Adipocyte (in vitro differentiated cells): Measurements from ENCODE around the gene CPXM1.

Experiments used
- DNase-seq: peaks from one replicate; pipeline ENCODE4 v3.0.0-alpha.2; 2015; ENCODE audit warnings: low read depth
- H3K27me3 ChIP-seq: replicated peaks from 2 replicates; pipeline ENCODE4 v1.7.0; 2013; ENCODE audit warnings: mild to moderate bottlenecking, low read length, moderate library complexity; ENCODE audit not compliant: control insufficient read depth, insufficient read depth
- H3K36me3 ChIP-seq: 2 replicates; pipeline ENCODE4 v1.7.0; 2013; ENCODE audit warnings: low read length, mild to moderate bottlenecking, moderate library complexity; ENCODE audit not compliant: control insufficient read depth, insufficient read depth, severe bottlenecking
- H3K4me1 ChIP-seq: 2 replicates; pipeline ENCODE4 v1.7.0; 2013; ENCODE audit warnings: mild to moderate bottlenecking, low read length, moderate library complexity; ENCODE audit not compliant: control insufficient read depth, insufficient read depth
- H3K4me3 ChIP-seq: 2 replicates; pipeline ENCODE4 v1.7.0; 2013; ENCODE audit warnings: mild to moderate bottlenecking, low read length, moderate library complexity
- H3K9ac ChIP-seq: 2 replicates; pipeline ENCODE4 v1.7.0; 2013; ENCODE audit warnings: mild to moderate bottlenecking, low read length, moderate library complexity
- H3K9me3 ChIP-seq: 2 replicates; pipeline ENCODE4 v1.7.0; 2013; ENCODE audit warnings: mild to moderate bottlenecking, low read length, moderate library complexity; ENCODE audit not compliant: control insufficient read depth

Gene CPXM1

GRCh38 chr20:2798095-2798805 is 2.2 kb downstream of the CPXM1 start:
- no peak for DNase-seq
- no peaks in the 10 kb centered on the region for H3K9me3 ChIP-seq
- no peak overlapping the region for H3K4me3 ChIP-seq
- H3K4me1 ChIP-seq, result peaks cover 20% of the 10 kb centered on the region
- peaks cover 20% of the 10 kb centered on the region for H3K27me3 ChIP-seq
- no peak overlapping the region for H3K9ac ChIP-seq
- no peaks in the 10 kb centered on the region for H3K36me3 ChIP-seq

GRCh38 chr20:2797136-2797983 is 3.1 kb downstream of the CPXM1 start:
- H3K27me3 ChIP-seq, result peaks cover 19% of the 10 kb centered on the region
- DNase-seq, result no peak
- H3K36me3 ChIP-seq, result no peaks in the 10 kb centered on the region
- no peak overlapping the region for H3K9ac ChIP-seq
- no peak overlapping the region for H3K4me3 ChIP-seq
- H3K9me3 ChIP-seq, result no peaks in the 10 kb centered on the region
- H3K4me1 ChIP-seq, result peaks cover 20% of the 10 kb centered on the region

- DNase-seq, result no peak
- Histone ChIP-seq H3K4me3 (no peak overlapping the region), H3K27me3 (peaks cover 13% of the 10 kb centered on the region), H3K36me3 (no peaks in the 10 kb centered on the region), H3K4me1 (peaks cover 19% of the 10 kb centered on the region), H3K9me3 (no peaks in the 10 kb centered on the region), H3K9ac (no peak overlapping the region)
Observed at GRCh38 chr20:2796011-2796660, 4.3 kb downstream of the CPXM1 start.

GRCh38 chr20:2795451-2795850 is 5.0 kb downstream of the CPXM1 start:
- no peaks in the 10 kb centered on the region for H3K36me3 ChIP-seq
- DNase-seq, result no peak
- no peak overlapping the region for H3K9ac ChIP-seq
- no peak overlapping the region for H3K4me3 ChIP-seq
- H3K27me3 ChIP-seq, result peaks cover 8% of the 10 kb centered on the region
- H3K4me1 ChIP-seq, result peaks cover 14% of the 10 kb centered on the region
- H3K9me3 ChIP-seq, result no peaks in the 10 kb centered on the region

- no peaks in the 10 kb centered on the region for H3K36me3 ChIP-seq
- peaks cover 11% of the 10 kb centered on the region for H3K4me1 ChIP-seq
- peaks cover 8% of the 10 kb centered on the region for H3K27me3 ChIP-seq
- no peak overlapping the region for H3K9ac ChIP-seq
- H3K9me3 ChIP-seq, result no peaks in the 10 kb centered on the region
- DNase-seq, result no peak
- no peak overlapping the region for H3K4me3 ChIP-seq
Observed at GRCh38 chr20:2794866-2795447, 5.5 kb downstream of the CPXM1 start.

- DNase-seq, result no peak
- peaks cover 8% of the 10 kb centered on the region for H3K4me1 ChIP-seq
- H3K4me3 ChIP-seq, result no peak overlapping the region
- no peaks in the 10 kb centered on the region for H3K36me3 ChIP-seq
- H3K9me3 ChIP-seq, result no peaks in the 10 kb centered on the region
- H3K9ac ChIP-seq, result no peak overlapping the region
- peaks cover 8% of the 10 kb centered on the region for H3K27me3 ChIP-seq
Observed at GRCh38 chr20:2794202-2794748, 6.2 kb downstream of the CPXM1 start.

GRCh38 chr20:2793471-2793870 is 7.0 kb downstream of the CPXM1 start:
- no peaks in the 10 kb centered on the region for H3K4me1 ChIP-seq
- no peaks in the 10 kb centered on the region for H3K36me3 ChIP-seq
- no peak for DNase-seq
- H3K9me3 ChIP-seq, result no peaks in the 10 kb centered on the region
- no peak overlapping the region for H3K4me3 ChIP-seq
- peaks cover 8% of the 10 kb centered on the region for H3K27me3 ChIP-seq
- no peak overlapping the region for H3K9ac ChIP-seq

GRCh38 chr20:2783908-2784566 is 16.4 kb downstream of the CPXM1 start:
- Histone ChIP-seq H3K27me3 (peaks cover 19% of the 10 kb centered on the region), H3K4me1 (peaks cover 4% of the 10 kb centered on the region), H3K9me3 (peaks cover 5% of the 10 kb centered on the region), H3K4me3 (no peak overlapping the region), H3K9ac (no peak overlapping the region), H3K36me3 (no peaks in the 10 kb centered on the region)
- no peak for DNase-seq

GRCh38 chr20:2780948-2781347 is 19.5 kb downstream of the CPXM1 start:
- Histone ChIP-seq H3K36me3 (no peaks in the 10 kb centered on the region), H3K9me3 (peaks cover 5% of the 10 kb centered on the region), H3K9ac (no peak overlapping the region), H3K4me1 (peaks cover 4% of the 10 kb centered on the region), H3K4me3 (no peak overlapping the region), H3K27me3 (peaks cover 27% of the 10 kb centered on the region)
- DNase-seq, result no peak

- no peaks in the 10 kb centered on the region for H3K36me3 ChIP-seq
- peaks cover 27% of the 10 kb centered on the region for H3K27me3 ChIP-seq
- peaks cover 16% of the 10 kb centered on the region for H3K9me3 ChIP-seq
- no peak for DNase-seq
- H3K4me3 ChIP-seq, result no peak overlapping the region
- H3K9ac ChIP-seq, result no peak overlapping the region
- peaks cover 4% of the 10 kb centered on the region for H3K4me1 ChIP-seq
Observed at GRCh38 chr20:2778602-2779321, 21.7 kb downstream of the CPXM1 start.
